CD4-positive, alpha-beta T cell treated with Interleukin-10 for 1 hour (primary cell): ENCODE data around the gene ADAMTS5.

Source experiments
- DNase-seq: peaks from one replicate; pipeline ENCODE4 v3.0.0-alpha.2; 2020

Gene ADAMTS5

GRCh38 chr21:26883768-26884167, 83.1 kb downstream of the ADAMTS5 start:
- DNase-seq: no peak

- DNase-seq: no peak
Observed at GRCh38 chr21:26881504-26882228, 85.2 kb downstream of the ADAMTS5 start.

- DNase-seq: no peak
Observed at GRCh38 chr21:26877018-26877417, 89.9 kb downstream of the ADAMTS5 start.

GRCh38 chr21:26874347-26874746, 92.5 kb downstream of the ADAMTS5 start:
- DNase-seq: no peak
